Stimulated activated CD4-positive, alpha-beta T cell treated with anti-CD3 and anti-CD28 coated beads, Interleukin-12 subunit alpha, Interleukin-12 subunit beta, amount 100 ng/mL, for 48 hours (primary cell): ENCODE results near the gene CCNY.

Experiments used
- DNase-seq, 3 donors: peaks; one replicate each; pipeline ENCODE4 v3.0.0-alpha.2; 2020; ENCODE audit warnings: low read depth in 2 of 3, low spot score in 1 of 3

Gene CCNY

DNA sequence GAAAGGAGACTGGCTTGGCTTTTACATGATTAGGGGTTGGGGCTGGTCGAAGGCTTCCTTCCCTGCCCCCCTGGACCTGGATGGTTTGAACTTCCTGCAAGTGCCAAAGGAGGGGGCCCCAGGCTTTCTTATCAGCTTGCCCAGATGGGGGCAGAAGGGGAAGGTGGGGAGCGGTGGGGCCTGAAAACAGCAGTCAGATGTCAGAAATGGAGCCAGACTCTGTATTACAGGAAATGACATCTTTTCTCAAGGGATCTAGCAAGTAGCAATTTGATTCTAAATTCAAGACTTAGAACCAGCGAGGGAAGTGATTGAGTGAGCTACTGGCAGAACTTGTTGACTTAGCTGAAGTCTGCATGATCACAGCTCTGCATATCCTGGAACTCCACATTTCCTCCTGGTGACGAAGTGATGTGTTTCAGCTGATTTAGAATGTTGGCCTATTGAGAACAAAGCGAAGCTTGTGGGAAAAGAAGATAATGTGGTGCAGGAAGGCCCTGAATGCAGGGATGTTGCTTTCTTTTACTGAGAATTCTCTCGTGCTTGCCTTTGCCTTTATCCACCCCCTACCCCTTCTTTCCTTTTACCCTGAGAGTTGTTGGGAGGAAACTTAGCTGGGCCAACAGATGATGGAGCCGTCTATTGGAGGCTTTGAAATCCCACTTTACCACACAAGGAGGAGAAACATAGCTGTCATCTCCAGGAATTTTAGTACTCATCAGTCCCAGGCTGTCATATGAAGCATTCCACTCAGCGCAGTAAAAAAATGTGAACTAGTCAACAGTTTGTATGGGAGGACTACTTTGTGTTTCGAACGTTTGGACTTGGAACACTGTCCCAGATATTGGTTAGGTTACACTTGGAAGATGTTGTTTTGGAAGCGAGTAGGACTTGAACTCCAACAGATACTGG, 43.2 kb downstream of the CCNY start:
- no peak for DNase-seq

DNA sequence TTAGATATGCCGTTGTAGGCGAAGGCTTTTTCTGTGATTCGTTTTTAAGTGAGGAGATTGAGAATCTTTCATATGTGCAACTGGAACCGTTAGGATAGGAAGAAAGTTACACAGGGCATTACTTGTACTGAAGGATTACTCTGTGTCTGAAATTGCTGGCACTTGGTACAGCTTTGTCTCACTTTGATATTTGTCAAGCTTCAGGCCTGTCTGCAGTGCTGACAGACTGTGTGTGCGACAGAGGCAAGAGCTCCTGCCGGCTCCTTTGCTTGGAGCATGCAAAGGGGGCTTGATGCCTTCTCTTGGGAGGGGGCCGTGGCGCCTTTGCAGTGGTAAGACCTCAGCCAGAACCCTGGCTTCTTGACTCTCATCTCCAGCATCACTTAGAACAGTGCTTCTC, 45.8 kb downstream of the CCNY start:
- no peak for DNase-seq

GRCh38 chr10:35384265-35384868, 48.1 kb downstream of the CCNY start:
- DNase-seq = no peak

DNA sequence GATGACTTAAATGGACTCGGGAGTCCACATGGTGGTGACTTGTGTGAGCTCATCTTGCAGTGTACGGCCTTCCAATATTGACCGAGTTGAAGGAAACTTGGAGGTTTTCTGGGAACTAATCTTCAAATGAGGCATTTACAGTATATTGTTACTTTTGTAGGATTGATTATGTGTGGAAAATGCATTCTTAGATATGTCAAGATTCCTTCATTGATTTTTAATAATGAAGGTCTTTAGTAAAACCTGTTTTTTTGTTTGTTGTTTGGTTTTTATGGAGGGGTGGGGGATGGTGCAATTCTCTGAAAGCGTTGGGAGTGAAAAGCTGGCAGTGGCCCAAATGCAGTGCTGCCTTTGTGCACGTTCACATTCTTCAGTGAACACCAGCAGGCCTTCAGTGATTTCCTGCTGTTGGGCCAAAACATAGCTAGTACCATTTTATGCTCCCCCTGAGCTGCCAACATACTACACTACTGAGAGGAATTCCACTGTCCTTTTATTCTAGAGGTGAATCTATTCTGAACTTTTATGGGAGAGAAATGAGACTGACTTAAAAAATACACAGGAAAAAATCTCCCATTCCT, 50.4 kb downstream of the CCNY start:
- no peak for DNase-seq

DNA sequence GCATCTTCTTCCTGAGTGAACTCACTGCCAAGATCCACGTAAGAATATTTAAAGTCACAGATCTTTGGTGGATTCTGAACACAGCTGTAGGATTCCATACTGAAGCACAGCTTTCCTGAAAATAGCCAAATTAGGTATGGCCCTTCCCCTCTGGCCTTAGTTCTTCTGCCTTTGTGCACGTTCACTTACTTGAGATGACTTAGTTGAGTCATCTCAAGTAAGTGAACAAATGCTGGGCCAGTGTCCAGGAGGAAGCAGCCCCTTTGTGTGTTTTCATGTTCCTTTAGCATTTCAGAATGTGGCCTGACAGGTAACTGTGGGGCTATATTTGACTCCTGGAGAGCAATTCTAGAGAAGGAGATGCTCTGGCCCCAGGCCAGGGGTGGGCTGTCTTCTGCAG, 51.5 kb downstream of the CCNY start:
- DNase-seq = no peak

GRCh38 chr10:35388197-35388596, 51.9 kb downstream of the CCNY start:
- no peak for DNase-seq

- no peak for DNase-seq
These were observed 52.4 kb downstream of the CCNY start for GRCh38 chr10:35388682-35389081.

GRCh38 chr10:35390161-35390840, 54.0 kb downstream of the CCNY start:
- no peak for DNase-seq

DNA sequence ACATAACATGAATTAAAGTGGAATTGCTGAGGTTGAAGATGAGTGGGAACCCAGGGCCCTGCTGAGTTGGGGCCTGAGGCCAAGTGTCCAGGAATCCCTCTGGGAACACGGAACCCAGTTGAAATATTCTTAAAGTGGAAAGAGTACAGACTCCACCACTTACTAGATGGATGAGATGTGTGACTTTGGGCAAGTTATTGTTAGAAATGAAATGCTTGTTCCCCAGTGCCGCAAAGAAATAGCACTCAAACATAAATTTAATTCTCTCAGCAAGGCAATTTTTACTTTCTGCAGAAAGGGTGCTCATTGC, 54.5 kb downstream of the CCNY start:
- DNase-seq = no peak

- no peak for DNase-seq
These were observed 55.0 kb downstream of the CCNY start for GRCh38 chr10:35391153-35391953.

DNA sequence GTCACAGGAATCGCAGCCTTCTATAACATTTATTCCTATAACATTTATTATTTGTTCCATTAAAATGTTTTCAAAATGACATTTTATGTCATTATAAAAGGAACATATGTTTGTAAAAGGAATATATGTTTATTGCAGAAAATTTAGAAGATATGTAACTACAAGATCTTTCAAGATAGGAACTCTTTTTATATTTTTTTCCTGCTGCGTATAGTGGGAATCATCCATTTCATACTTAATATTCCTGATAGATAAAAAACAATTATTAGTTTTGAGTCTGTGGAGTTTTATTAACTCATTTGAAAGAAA, 55.6 kb downstream of the CCNY start:
- no peak for DNase-seq

GRCh38 chr10:35392482-35393228, 56.3 kb downstream of the CCNY start:
- DNase-seq = no peak

DNA sequence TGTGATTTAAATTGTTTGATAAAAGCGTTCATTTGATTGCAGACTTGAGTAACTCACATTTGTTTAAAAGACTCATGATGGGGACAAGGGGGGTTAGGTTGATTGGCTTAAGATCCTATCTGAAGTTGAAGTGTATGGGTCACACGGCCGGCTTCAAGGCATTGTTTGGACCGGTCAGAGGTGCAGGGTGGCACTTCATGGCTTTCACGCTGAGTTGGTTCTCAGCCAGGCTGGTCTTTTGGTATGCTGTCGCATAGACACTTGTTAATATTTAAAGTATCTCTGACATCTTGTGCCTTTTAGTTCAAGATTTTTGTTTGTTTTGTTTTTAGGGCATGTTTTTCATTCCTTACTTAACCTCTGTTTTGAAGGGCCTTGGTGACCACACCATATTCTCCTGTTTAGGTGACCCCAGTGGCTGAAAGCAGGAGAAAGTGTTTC, 58.1 kb downstream of the CCNY start:
- no peak for DNase-seq

GRCh38 chr10:35394934-35395333, 58.6 kb downstream of the CCNY start:
- no peak for DNase-seq

DNA sequence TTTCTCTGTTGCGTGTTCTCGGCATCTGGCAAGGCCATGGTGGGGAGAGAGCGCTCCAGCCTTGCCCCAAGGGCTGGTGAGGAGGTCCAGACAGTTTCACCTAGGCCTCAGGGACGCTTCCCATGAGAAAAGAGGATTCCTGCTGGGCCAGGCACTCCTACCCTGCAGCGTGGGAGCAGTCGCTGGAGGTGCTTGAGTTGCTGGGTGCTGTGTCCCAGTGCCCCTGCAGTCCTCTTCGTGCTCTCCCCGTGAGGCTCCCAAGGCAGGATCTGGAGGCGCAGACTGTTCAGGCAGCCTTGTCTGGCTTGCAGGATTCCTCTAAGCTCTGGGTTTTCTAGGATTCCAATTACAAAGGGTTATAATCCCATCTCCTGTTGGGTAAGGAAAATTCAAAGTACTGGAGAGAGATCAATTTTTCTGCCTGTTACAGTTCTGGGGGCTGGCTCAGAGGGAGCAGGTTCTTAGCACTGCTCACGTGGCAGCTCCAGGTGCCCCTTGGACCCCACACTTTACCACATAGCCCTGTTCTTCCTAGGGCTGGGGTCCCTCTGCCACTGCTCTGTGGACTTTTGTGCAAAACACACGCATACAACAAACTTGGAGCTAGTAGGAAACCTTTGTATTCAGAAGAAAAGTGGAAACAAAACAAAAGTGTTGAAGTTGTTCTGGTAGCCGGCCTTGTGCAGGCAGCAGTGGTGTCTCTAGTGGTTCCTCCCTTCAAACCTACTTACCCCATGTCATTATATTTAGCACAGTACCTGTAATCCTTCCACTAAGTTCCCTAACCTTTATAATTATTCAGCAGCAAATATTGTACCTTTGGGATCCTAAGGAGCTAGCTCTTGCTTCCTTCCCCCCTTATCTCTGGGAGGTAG, 60.5 kb downstream of the CCNY start:
- no peak for DNase-seq

DNA sequence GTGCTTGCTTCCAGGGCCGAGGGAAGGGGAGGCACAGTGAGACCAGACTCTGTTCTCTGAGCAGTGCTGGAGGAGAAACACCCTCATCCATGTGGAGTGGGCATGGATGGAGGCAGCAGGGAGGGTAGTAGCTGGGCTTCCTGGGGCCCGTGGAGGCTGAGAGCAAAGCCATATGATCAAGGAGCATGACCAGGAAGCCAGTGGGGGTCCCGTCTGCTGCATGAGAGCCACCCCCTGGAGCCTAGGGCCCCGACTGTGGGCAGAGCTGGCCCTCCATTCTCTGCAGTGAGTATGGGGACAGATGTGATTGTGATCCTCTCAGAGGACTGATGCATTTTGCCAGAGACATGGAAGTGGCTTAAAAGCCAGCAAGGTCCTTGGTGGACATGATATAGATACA, 61.6 kb downstream of the CCNY start:
- no peak for DNase-seq

GRCh38 chr10:35398355-35398754, 62.0 kb downstream of the CCNY start:
- DNase-seq = no peak

DNA sequence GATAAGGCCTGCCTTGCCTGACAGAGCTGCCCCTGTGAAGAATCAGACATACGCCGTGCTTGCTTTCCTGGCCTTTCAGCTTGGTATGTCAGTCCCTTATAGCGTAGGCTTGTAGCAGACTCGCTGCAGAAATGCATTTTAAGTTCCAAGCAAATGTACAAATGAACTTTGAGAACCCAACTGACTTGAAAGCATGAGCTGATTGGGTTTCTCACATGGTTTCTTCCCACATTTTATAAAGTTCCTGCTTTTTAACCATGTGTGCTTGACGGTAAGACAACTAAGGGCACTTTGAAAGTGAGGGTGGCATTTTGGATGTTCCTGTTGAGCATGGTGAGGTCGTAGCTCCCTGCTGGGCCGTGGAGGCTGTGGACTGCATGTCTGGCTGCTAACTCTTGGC, 62.6 kb downstream of the CCNY start:
- DNase-seq = no peak

GRCh38 chr10:35399414-35400009, 63.2 kb downstream of the CCNY start:
- no peak for DNase-seq
